ENCODE measurements around the gene RXRA.

- TF ChIP-seq ZNF274 (IDR thresholded peaks at IDR 0.05; ENCODE audit: low read depth, low read length) (no peak), YY1 (IDR thresholded peaks at IDR 0.05; ENCODE audit: insufficient read depth, insufficient read length) (no peak), SUZ12 (IDR thresholded peaks at IDR 0.05; ENCODE audit: extremely low read depth, insufficient read depth, insufficient read length) (no peak)
Measured at GRCh38 chr9:134299883-134300282, 26.4 kb upstream of the RXRA start.
